CD8-positive, alpha-beta memory T cell (primary cell): ENCODE data around the gene TRPC3. TPM values are rescaled to one million over a fixed set of nuclear protein-coding genes. Genes with fewer than 3 reads are reported as not detected.

Experiments
- CTCF ChIA-PET: fragments of 350-600 bp; sonication (Branson Sonifier 250); formaldehyde crosslinking; loops from one replicate; lab custom pipeline; 2021; ENCODE audit warnings: antibody characterized with exemption; lab: Charles Lee
- POLR2A ChIA-PET: fragments of 350-600 bp; sonication (Branson Sonifier 250); formaldehyde crosslinking; loops from one replicate; lab custom pipeline; 2021; ENCODE audit warnings: antibody characterized with exemption; lab: Charles Lee
- DNase-seq, 5 donors: peaks; one replicate each; pipeline versions ENCODE4 v3.0.0 to v3.0.0-alpha.2; 2020 to 2022; ENCODE audit warnings: mixed read lengths in 1 of 5
- H3K27ac ChIP-seq: one replicate; pipeline ENCODE4 v1.7.0; 2013; ENCODE audit warnings: low read depth, mild to moderate bottlenecking, low read length, moderate library complexity
- H3K27me3 ChIP-seq: 2 replicates; pipeline ENCODE4 v1.7.0; 2013; ENCODE audit warnings: low read length, mild to moderate bottlenecking; ENCODE audit not compliant: insufficient read depth, poor library complexity, severe bottlenecking
- H3K36me3 ChIP-seq: 2 replicates; pipeline ENCODE4 v1.7.0; 2013; ENCODE audit warnings: mild to moderate bottlenecking, low read length, moderate library complexity; ENCODE audit not compliant: insufficient read depth
- H3K4me1 ChIP-seq: 2 replicates; pipeline ENCODE4 v1.7.0; 2013; ENCODE audit warnings: mild to moderate bottlenecking, low read length, moderate library complexity; ENCODE audit not compliant: insufficient read depth
- H3K4me3 ChIP-seq: 2 replicates; pipeline ENCODE4 v1.7.0; 2013; ENCODE audit warnings: mild to moderate bottlenecking, low read length
- H3K9me3 ChIP-seq: 2 replicates; pipeline ENCODE4 v1.7.0; 2013; ENCODE audit warnings: mild to moderate bottlenecking, low read length
- H3K27ac Mint-ChIP-seq, 8 donors: one replicate each; pipeline ENCODE4 v1.8.0; 2020 to 2021; ENCODE audit warnings: mixed read lengths in 8 of 8, mild to moderate bottlenecking in 6 of 8, inconsistent platforms in 3 of 8, moderate library complexity in 3 of 8
- H3K27me3 Mint-ChIP-seq, 2 donors: one replicate each; pipeline ENCODE4 v1.8.0; 2020 to 2021; ENCODE audit warnings: mixed read lengths in 2 of 2, mild to moderate bottlenecking in 1 of 2, moderate library complexity in 1 of 2
- H3K36me3 Mint-ChIP-seq, 3 donors: one replicate each; pipeline ENCODE4 v1.8.0; 2020 to 2021; ENCODE audit warnings: mixed read lengths in 3 of 3, inconsistent platforms in 1 of 3, mild to moderate bottlenecking in 1 of 3
- H3K4me1 Mint-ChIP-seq, 3 donors: one replicate each; pipeline ENCODE4 v1.8.0; 2020 to 2021; ENCODE audit warnings: mixed read lengths in 3 of 3, inconsistent platforms in 1 of 3, mild to moderate bottlenecking in 1 of 3
- H3K4me3 Mint-ChIP-seq, 7 donors: one replicate each; pipeline ENCODE4 v1.8.0; 2020 to 2021; ENCODE audit warnings: mixed read lengths in 7 of 7, mild to moderate bottlenecking in 6 of 7, moderate library complexity in 4 of 7, inconsistent platforms in 2 of 7
- H3K9me3 Mint-ChIP-seq, 5 donors: one replicate each; pipeline ENCODE4 v1.8.0; 2020 to 2022; ENCODE audit warnings: mixed read lengths in 5 of 5, mild to moderate bottlenecking in 3 of 5, moderate library complexity in 2 of 5, inconsistent platforms in 1 of 5
- polyA plus RNA-seq: library from polyadenylated mRNA; unstranded; fragments of 300-500 nt; fragmentation: Illumina TruSeq; gene quantifications from one replicate; pipeline ENCODE4 v1.2.3, GENCODE V29; 2021
- total RNA-seq, 2 experiments: library from RNA; stranded (reverse); gene quantifications; one replicate each; pipeline ENCODE4 v1.2.3, GENCODE V29; 2021

The TRPC3 gene
- total RNA-seq (under 1 TPM; 0.15 to 0.35 TPM), polyA plus RNA-seq (not detected)

DNA sequence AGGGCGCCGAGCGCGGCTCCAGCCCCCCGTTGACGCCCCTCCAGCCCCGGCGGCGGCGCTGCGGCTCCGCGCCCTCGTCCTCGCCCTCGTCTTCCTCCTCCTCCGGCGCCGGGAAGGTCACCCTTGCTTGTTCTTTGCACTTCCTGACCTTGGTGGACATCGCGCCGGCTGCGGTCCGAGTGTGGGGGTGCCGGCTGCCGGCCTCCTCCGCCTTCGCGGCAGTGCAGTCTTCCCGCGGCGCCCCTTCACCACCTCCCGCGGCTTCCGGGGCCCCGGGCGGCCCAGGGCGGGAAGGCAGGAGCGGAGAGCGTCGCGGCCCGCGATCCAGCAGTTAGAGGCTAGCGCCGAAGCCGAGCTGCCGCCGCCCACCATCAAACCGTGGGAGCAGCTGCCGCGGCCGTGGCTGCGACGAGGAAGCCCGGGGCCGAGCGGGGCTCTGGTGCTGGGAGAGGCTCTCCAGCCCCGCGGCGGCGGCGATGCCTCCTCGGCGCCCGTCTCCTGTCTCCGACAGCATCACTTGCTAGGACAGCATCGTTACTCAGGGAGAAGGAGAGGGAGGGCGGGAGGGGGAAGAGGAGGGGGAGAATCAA lies at the start of gene TRPC3:
TRPC3 (minus strand) TSS at position 540 of the 590 bp plus-strand sequence; CDS start at position 160, 380 bp downstream.
- no peaks in the 10 kb centered on the region for H3K4me1 ChIP-seq
- H3K9me3 ChIP-seq = no peaks in the 10 kb centered on the region
- H3K36me3 ChIP-seq = no peaks in the 10 kb centered on the region
- Mint-ChIP-seq H3K27me3 (peaks cover 1 to 29% of the 10 kb centered on the region in 2 donors), H3K27ac (peak within 1 kb of the TSS in 1 of 8 donors; percentile 86), H3K36me3 (peaks cover 0 to 3% (median 1%) of the 10 kb centered on the region in 3 donors), H3K4me3 (peak within 1 kb of the TSS; percentile 89 to 95 (median 92)), H3K4me1 (peaks cover 4 to 16% (median 12%) of the 10 kb centered on the region in 3 donors), H3K9me3 (no peaks in the 10 kb centered on the region)
- no peaks in the 10 kb centered on the region for H3K27me3 ChIP-seq
- CTCF ChIA-PET = interaction anchor here (1.0 kb wide), 2 partner anchors 28 to 658 kb away, joined by 3 read pairs; no protein-coding TSS in a partner anchor
- H3K27ac ChIP-seq = no peak within 1 kb of the TSS
- POLR2A ChIA-PET = no interaction called here
- DNase-seq = peak; percentile 10 to 56 (median 20)
- H3K4me3 ChIP-seq = peak within 1 kb of the TSS; percentile 69

DNA sequence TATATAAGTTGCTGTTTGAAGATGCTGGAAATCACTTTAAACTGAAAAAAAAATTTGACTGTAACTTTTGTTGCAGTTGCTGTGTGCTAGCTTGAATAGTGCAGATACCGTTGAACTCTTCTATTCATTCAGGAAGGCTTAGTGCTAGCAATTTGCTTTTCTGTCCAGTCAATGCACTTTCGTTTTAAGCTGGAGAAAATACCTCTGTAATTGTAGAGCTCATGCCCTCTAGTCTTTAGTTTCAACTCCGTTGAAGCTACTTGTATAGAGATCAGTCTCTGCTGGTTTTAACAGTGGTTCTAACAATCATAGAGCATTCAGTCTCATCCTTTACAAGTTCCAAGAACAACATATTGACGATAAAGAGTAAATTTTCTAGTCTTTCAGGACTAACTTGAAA lies 49.0 kb upstream of the TRPC3 start:
- Mint-ChIP-seq H3K4me1 (no peaks in the 10 kb centered on the region), H3K9me3 (no peaks in the 10 kb centered on the region), H3K27ac (no peak overlapping the region), H3K27me3 (peaks cover 6 to 30% of the 10 kb centered on the region in 2 donors), H3K36me3 (no peaks in the 10 kb centered on the region), H3K4me3 (no peak overlapping the region)
- ChIA-PET POLR2A (no interaction called here), CTCF (no interaction called here)
- H3K27ac ChIP-seq = no peak overlapping the region
- no peaks in the 10 kb centered on the region for H3K9me3 ChIP-seq
- no peak overlapping the region for H3K4me3 ChIP-seq
- no peaks in the 10 kb centered on the region for H3K36me3 ChIP-seq
- H3K27me3 ChIP-seq = no peaks in the 10 kb centered on the region
- DNase-seq = no peak
- H3K4me1 ChIP-seq = no peaks in the 10 kb centered on the region

GRCh38 chr4:121998024-121998423 lies 46.2 kb upstream of the TRPC3 start:
- Mint-ChIP-seq H3K36me3 (no peaks in the 10 kb centered on the region), H3K4me3 (no peak overlapping the region), H3K9me3 (no peaks in the 10 kb centered on the region), H3K4me1 (no peaks in the 10 kb centered on the region), H3K27ac (no peak overlapping the region), H3K27me3 (peaks cover 6 to 27% of the 10 kb centered on the region in 2 donors)
- DNase-seq = no peak
- Histone ChIP-seq H3K4me1 (no peaks in the 10 kb centered on the region), H3K9me3 (no peaks in the 10 kb centered on the region), H3K27ac (no peak overlapping the region), H3K27me3 (no peaks in the 10 kb centered on the region), H3K4me3 (no peak overlapping the region), H3K36me3 (no peaks in the 10 kb centered on the region)
- POLR2A ChIA-PET = no interaction called here
- CTCF ChIA-PET = interaction anchor here (1.0 to 1.3 kb wide), 2 partner anchors 106 to 580 kb away, joined by 3 read pairs; no protein-coding TSS in a partner anchor

DNA sequence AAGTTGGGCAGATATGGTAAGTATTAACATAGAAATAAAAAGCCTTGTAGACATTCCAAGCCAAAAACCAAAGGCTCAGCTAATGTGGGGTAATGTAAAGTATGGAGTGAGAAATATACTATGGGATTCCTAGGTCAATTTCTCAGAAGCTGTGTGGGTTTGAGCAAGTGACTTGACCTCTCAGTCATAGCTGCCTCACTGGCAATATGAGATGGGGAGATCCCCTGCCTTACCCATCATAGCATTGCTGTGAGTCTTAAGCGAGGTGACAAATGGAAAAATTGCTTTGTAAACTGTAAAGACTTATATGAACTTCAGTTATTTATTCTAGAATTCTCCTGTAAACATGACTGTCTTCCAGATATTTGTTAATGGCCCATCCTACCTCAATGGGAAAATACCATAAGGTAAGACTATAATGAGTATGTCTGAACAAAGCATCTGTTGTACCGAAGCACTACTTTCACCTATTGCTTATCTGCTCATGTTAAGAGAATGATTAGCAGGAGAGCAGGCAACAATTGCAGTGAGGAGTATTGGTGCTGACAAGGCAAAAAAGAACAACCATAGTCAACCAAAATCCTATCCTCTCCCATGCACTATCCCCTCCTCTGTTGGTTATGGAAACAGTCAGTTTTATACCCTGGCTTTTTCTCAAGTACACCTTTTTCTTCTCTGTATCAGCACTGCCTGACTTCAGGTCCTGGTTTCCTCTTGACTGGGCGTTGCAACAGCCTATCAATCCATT lies 44.1 kb upstream of the TRPC3 start:
- H3K36me3 Mint-ChIP-seq = no peaks in the 10 kb centered on the region

DNA sequence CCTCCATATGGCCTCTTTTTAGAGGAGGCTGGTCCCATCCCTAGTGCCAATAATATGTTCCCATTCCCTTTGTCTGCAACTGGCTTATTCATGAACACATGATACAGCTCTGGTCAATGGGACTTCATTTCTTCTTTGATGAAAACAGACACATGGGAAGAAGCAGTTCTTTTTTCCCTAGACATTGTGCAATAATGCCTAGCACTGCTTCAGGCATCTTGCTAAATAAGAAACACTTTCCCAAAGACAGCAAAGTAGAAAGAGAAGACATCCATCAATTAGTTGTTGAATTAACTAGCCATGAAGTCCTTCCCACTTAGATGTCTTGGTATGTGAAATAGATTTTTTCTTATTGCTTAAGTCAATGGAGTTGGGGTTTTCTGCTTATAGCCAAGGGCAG lies 40.1 kb upstream of the TRPC3 start:
- H3K27me3 Mint-ChIP-seq = peaks cover 3 to 31% of the 10 kb centered on the region in 2 donors
- H3K36me3 Mint-ChIP-seq = peaks cover 0 to 2% (median 0%) of the 10 kb centered on the region in 3 donors
- Histone ChIP-seq H3K4me1 (no peaks in the 10 kb centered on the region), H3K27ac (no peak overlapping the region), H3K27me3 (no peaks in the 10 kb centered on the region), H3K4me3 (no peak overlapping the region), H3K9me3 (no peaks in the 10 kb centered on the region), H3K36me3 (no peaks in the 10 kb centered on the region)
- H3K9me3 Mint-ChIP-seq = no peaks in the 10 kb centered on the region
- peak overlapping the region in 1 of 8 donors; percentile 8 for H3K27ac Mint-ChIP-seq
- no peaks in the 10 kb centered on the region for H3K4me1 Mint-ChIP-seq
- DNase-seq = no peak
- POLR2A ChIA-PET = no interaction called here
- CTCF ChIA-PET = no interaction called here
- H3K4me3 Mint-ChIP-seq = no peak overlapping the region

More for the DNA sequence above, 44.1 kb upstream of the TRPC3 start:
- POLR2A ChIA-PET = no interaction called here
- Histone ChIP-seq H3K27ac (no peak overlapping the region), H3K4me3 (no peak overlapping the region), H3K9me3 (no peaks in the 10 kb centered on the region), H3K4me1 (no peaks in the 10 kb centered on the region), H3K36me3 (no peaks in the 10 kb centered on the region), H3K27me3 (no peaks in the 10 kb centered on the region)
- Mint-ChIP-seq H3K4me1 (no peaks in the 10 kb centered on the region), H3K4me3 (no peak overlapping the region), H3K27ac (peak overlapping the region in 1 of 8 donors; percentile 52), H3K27me3 (peaks cover 1 to 19% of the 10 kb centered on the region in 2 donors), H3K9me3 (no peaks in the 10 kb centered on the region)
- CTCF ChIA-PET = no interaction called here
- no peak for DNase-seq

GRCh38 chr4:121990489-121990888 lies 38.6 kb upstream of the TRPC3 start:
- Histone ChIP-seq H3K4me1 (no peaks in the 10 kb centered on the region), H3K9me3 (no peaks in the 10 kb centered on the region), H3K27me3 (no peaks in the 10 kb centered on the region), H3K27ac (no peak overlapping the region), H3K4me3 (no peak overlapping the region), H3K36me3 (no peaks in the 10 kb centered on the region)
- Mint-ChIP-seq H3K27me3 (peaks cover 3 to 40% of the 10 kb centered on the region in 2 donors), H3K4me1 (no peaks in the 10 kb centered on the region), H3K36me3 (peaks cover 0 to 2% (median 0%) of the 10 kb centered on the region in 3 donors), H3K9me3 (no peaks in the 10 kb centered on the region), H3K4me3 (no peak overlapping the region), H3K27ac (no peak overlapping the region)
- POLR2A ChIA-PET = no interaction called here
- CTCF ChIA-PET = interaction anchor here (0.9 kb wide), 1 partner anchor 40 kb away, joined by 3 read pairs; no protein-coding TSS in a partner anchor
- no peak for DNase-seq

DNA sequence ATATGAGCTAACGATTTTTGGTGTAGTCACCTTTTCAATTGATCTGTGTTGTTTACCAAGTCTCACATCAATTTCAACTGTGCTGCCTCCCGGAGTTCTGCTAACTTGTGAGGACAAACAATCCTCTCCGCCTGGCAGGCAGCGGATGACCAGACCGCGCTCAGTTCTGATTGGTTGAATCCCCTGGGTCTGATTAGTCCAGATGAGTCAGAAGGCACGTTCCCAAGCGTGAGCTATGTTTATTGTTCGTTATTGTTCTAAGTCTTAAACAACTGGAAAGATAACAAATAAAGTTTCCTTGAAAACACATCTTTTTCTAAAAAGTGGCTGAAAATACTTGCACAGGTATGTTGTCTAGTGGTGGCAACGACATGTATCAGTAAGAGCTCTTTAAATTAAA lies 37.9 kb upstream of the TRPC3 start:
- Mint-ChIP-seq H3K9me3 (no peaks in the 10 kb centered on the region), H3K36me3 (peaks cover 0 to 2% (median 0%) of the 10 kb centered on the region in 3 donors), H3K27ac (no peak overlapping the region), H3K27me3 (peaks cover 3 to 41% of the 10 kb centered on the region in 2 donors), H3K4me1 (no peaks in the 10 kb centered on the region), H3K4me3 (no peak overlapping the region)
- H3K27me3 ChIP-seq = no peaks in the 10 kb centered on the region
- no peaks in the 10 kb centered on the region for H3K36me3 ChIP-seq
- DNase-seq = peak in 1 of 5 donors; percentile 42
- H3K27ac ChIP-seq = no peak overlapping the region
- H3K4me1 ChIP-seq = no peaks in the 10 kb centered on the region
- POLR2A ChIA-PET = no interaction called here
- CTCF ChIA-PET = no interaction called here
- H3K9me3 ChIP-seq = no peaks in the 10 kb centered on the region
- H3K4me3 ChIP-seq = no peak overlapping the region

GRCh38 chr4:121988950-121989349 lies 37.1 kb upstream of the TRPC3 start:
- no peaks in the 10 kb centered on the region for H3K27me3 ChIP-seq
- Mint-ChIP-seq H3K4me1 (no peaks in the 10 kb centered on the region), H3K27ac (no peak overlapping the region), H3K27me3 (peaks cover 3 to 37% of the 10 kb centered on the region in 2 donors), H3K4me3 (no peak overlapping the region), H3K36me3 (peaks cover 0 to 2% (median 0%) of the 10 kb centered on the region in 3 donors), H3K9me3 (no peaks in the 10 kb centered on the region)
- no peaks in the 10 kb centered on the region for H3K9me3 ChIP-seq
- no peaks in the 10 kb centered on the region for H3K36me3 ChIP-seq
- H3K27ac ChIP-seq = no peak overlapping the region
- ChIA-PET POLR2A (no interaction called here), CTCF (no interaction called here)
- no peak for DNase-seq
- H3K4me1 ChIP-seq = no peaks in the 10 kb centered on the region
- no peak overlapping the region for H3K4me3 ChIP-seq
